Activated naive CD4-positive, alpha-beta T cell treated with anti-CD3 and anti-CD28 coated beads for 36 hours (primary cell): ENCODE results near the gene FLRT2. TPM values are rescaled to one million over a fixed set of nuclear protein-coding genes. Genes with fewer than 3 reads are reported as not detected.

Experiments used
- CTCF ChIA-PET: fragments of 350-600 bp; sonication (Branson Sonifier 250); formaldehyde crosslinking; loops from one replicate; lab custom pipeline; 2021; ENCODE audit warnings: antibody characterized with exemption; lab: Charles Lee
- DNase-seq: peaks from one replicate; pipeline ENCODE4 v3.0.0-alpha.2; 2020
- H3K27ac Mint-ChIP-seq: one replicate; pipeline ENCODE4 v1.8.0; 2021; ENCODE audit warnings: mild to moderate bottlenecking, mixed read lengths
- H3K27me3 Mint-ChIP-seq: one replicate; pipeline ENCODE4 v1.8.0; 2021; ENCODE audit warnings: low read depth, mixed read lengths
- H3K36me3 Mint-ChIP-seq: one replicate; pipeline ENCODE4 v1.8.0; 2021; ENCODE audit warnings: low read depth, mixed read lengths
- H3K4me1 Mint-ChIP-seq: one replicate; pipeline ENCODE4 v1.8.0; 2021; ENCODE audit warnings: low read depth, mixed read lengths
- H3K4me3 Mint-ChIP-seq: one replicate; pipeline ENCODE4 v1.8.0; 2021; ENCODE audit warnings: mild to moderate bottlenecking, moderate library complexity, mixed read lengths
- H3K9me3 Mint-ChIP-seq: one replicate; pipeline ENCODE4 v1.8.0; 2021; ENCODE audit warnings: mixed read lengths
- intact Hi-C: fragments of 100-400 bp; cut with micrococcal nuclease; formaldehyde crosslinking; loops from one replicate; pipeline ENCODE4 v1.15.1; 2023
- total RNA-seq, 2 experiments: library from RNA; stranded (reverse); gene quantifications; one replicate each; pipeline ENCODE4 v1.2.3, GENCODE V29; 2021

Gene FLRT2
- total RNA-seq, 2 experiments from 2014 or later = not detected

- H3K4me3 Mint-ChIP-seq = no peak overlapping the region
- intact Hi-C loops = no loop called here
- no peaks in the 10 kb centered on the region for H3K36me3 Mint-ChIP-seq
- no peak overlapping the region for H3K27ac Mint-ChIP-seq
- CTCF ChIA-PET = no interaction called here
- H3K27me3 Mint-ChIP-seq = peaks cover 4% of the 10 kb centered on the region
- no peaks in the 10 kb centered on the region for H3K9me3 Mint-ChIP-seq
- DNase-seq = no peak
- peaks cover 4% of the 10 kb centered on the region for H3K4me1 Mint-ChIP-seq
Measured at GRCh38 chr14:85590784-85591183, 60.8 kb downstream of the FLRT2 start.

- Mint-ChIP-seq H3K36me3 (no peaks in the 10 kb centered on the region), H3K9me3 (peaks cover 4% of the 10 kb centered on the region), H3K4me3 (no peak overlapping the region), H3K27ac (no peak overlapping the region), H3K27me3 (peaks cover 4% of the 10 kb centered on the region), H3K4me1 (no peaks in the 10 kb centered on the region)
- CTCF ChIA-PET = no interaction called here
- intact Hi-C loops = no loop called here
- DNase-seq = no peak
Measured at GRCh38 chr14:85594217-85594616, 64.3 kb downstream of the FLRT2 start.

DNA sequence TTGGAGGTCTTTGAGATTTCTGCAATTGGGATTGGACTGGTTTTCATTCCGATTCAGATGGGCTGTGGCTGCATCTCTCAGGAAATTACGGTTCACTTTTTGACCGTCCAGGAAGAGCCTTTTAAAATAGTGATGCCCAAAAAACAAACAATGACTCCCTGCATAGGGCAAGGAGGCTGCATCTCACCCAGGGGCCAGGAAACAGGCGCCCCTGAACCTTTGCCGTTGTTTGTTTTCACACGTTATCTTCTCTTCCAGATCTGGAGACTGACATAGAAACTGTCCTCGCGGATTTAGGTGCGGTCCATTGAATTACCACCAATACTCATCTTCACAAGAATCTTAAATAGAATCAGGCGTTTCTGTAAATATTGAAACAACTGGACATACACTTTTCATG lies 66.0 kb downstream of the FLRT2 start:
- no peaks in the 10 kb centered on the region for H3K36me3 Mint-ChIP-seq
- H3K27ac Mint-ChIP-seq = no peak overlapping the region
- H3K9me3 Mint-ChIP-seq = peaks cover 4% of the 10 kb centered on the region
- no peak overlapping the region for H3K4me3 Mint-ChIP-seq
- no peak for DNase-seq
- intact Hi-C loops = no loop called here
- H3K4me1 Mint-ChIP-seq = no peaks in the 10 kb centered on the region
- CTCF ChIA-PET = no interaction called here
- peaks cover 1% of the 10 kb centered on the region for H3K27me3 Mint-ChIP-seq

DNA sequence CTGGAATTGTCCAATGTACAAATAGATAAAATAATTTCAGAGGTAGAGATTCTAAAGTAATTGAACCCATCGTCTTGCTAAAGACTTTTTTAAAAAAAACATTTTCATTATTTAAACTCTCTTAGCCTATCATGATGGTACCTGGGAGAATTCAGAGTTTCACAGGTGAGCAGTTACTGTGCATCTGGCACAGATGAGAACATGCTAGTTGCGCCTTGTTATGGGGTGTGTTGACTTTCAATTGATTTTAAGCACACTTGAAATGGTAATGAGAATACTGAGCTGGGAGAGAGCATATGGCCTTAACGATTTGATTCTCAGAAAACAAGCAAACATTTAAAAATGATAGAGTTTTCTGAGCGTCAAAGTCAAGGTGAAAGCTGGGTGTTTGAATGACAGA lies 66.6 kb downstream of the FLRT2 start:
- Mint-ChIP-seq H3K4me1 (no peaks in the 10 kb centered on the region), H3K27me3 (no peaks in the 10 kb centered on the region), H3K27ac (no peak overlapping the region), H3K4me3 (no peak overlapping the region), H3K9me3 (peaks cover 4% of the 10 kb centered on the region), H3K36me3 (no peaks in the 10 kb centered on the region)
- DNase-seq = no peak
- CTCF ChIA-PET = no interaction called here
- intact Hi-C loops = no loop called here

DNA sequence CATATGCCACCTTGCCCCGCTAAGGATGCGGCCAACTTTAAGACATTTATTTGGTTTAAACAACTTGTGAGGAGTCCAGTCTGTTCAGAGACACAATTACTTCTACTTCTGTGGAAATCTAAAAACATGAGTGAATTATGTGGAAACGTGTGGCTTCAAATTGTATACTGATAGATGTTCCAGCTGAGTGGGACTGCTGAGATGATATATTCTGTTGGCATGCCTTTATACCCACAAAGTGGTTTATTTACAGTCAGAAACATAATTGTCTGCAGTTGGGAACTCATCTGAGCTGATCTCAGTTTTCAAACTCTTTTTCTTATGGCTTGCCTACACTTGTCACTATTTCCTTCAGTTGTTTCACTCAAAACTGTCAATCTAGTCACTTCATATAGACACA lies 67.8 kb downstream of the FLRT2 start:
- intact Hi-C loops = no loop called here
- Mint-ChIP-seq H3K27ac (no peak overlapping the region), H3K4me1 (no peaks in the 10 kb centered on the region), H3K27me3 (no peaks in the 10 kb centered on the region), H3K9me3 (peaks cover 4% of the 10 kb centered on the region), H3K4me3 (no peak overlapping the region), H3K36me3 (no peaks in the 10 kb centered on the region)
- DNase-seq = no peak
- CTCF ChIA-PET = no interaction called here

- Mint-ChIP-seq H3K4me1 (no peaks in the 10 kb centered on the region), H3K4me3 (no peak overlapping the region), H3K27me3 (no peaks in the 10 kb centered on the region), H3K36me3 (no peaks in the 10 kb centered on the region), H3K27ac (no peak overlapping the region), H3K9me3 (peaks cover 4% of the 10 kb centered on the region)
- CTCF ChIA-PET = interaction anchor here (0.6 kb wide), 1 partner anchor 20 kb away, joined by 3 read pairs; no protein-coding TSS in a partner anchor
- no peak for DNase-seq
- intact Hi-C loops = no loop called here
Measured at GRCh38 chr14:85599939-85600338, 70.0 kb downstream of the FLRT2 start.

- Mint-ChIP-seq H3K27ac (no peak overlapping the region), H3K27me3 (no peaks in the 10 kb centered on the region), H3K4me1 (no peaks in the 10 kb centered on the region), H3K9me3 (peaks cover 4% of the 10 kb centered on the region), H3K4me3 (no peak overlapping the region), H3K36me3 (no peaks in the 10 kb centered on the region)
- DNase-seq = no peak
- intact Hi-C loops = no loop called here
- CTCF ChIA-PET = no interaction called here
Measured at GRCh38 chr14:85601246-85601645, 71.3 kb downstream of the FLRT2 start.

GRCh38 chr14:85601690-85602089 lies 71.7 kb downstream of the FLRT2 start:
- no peak overlapping the region for H3K4me3 Mint-ChIP-seq
- peaks cover 3% of the 10 kb centered on the region for H3K9me3 Mint-ChIP-seq
- no peak for DNase-seq
- CTCF ChIA-PET = no interaction called here
- no peaks in the 10 kb centered on the region for H3K4me1 Mint-ChIP-seq
- H3K27me3 Mint-ChIP-seq = no peaks in the 10 kb centered on the region
- no peaks in the 10 kb centered on the region for H3K36me3 Mint-ChIP-seq
- H3K27ac Mint-ChIP-seq = no peak overlapping the region
- intact Hi-C loops = no loop called here

DNA sequence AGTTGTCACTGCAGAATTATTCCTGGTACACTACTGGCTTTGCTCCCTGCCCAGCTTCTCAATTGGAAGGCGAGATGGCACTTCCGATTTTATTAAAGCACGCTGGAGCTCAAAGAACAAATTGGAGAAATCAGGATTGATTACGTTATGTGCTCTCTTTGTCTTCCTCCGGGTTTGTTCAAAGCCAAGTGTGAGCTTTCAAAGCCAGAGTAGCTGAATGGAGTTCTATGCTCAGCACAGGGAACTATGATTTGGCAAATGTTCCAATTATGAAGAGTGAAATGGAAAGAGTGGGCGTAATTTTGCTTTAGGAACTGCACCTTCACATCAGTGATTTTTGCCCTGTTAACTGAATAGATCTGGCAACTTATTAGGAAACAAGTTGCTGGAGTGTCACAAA lies 72.4 kb downstream of the FLRT2 start:
- CTCF ChIA-PET = no interaction called here
- H3K27me3 Mint-ChIP-seq = no peaks in the 10 kb centered on the region
- H3K4me3 Mint-ChIP-seq = no peak overlapping the region
- intact Hi-C loops = no loop called here
- peaks cover 5% of the 10 kb centered on the region for H3K9me3 Mint-ChIP-seq
- no peaks in the 10 kb centered on the region for H3K4me1 Mint-ChIP-seq
- no peak for DNase-seq
- no peaks in the 10 kb centered on the region for H3K36me3 Mint-ChIP-seq
- H3K27ac Mint-ChIP-seq = no peak overlapping the region

DNA sequence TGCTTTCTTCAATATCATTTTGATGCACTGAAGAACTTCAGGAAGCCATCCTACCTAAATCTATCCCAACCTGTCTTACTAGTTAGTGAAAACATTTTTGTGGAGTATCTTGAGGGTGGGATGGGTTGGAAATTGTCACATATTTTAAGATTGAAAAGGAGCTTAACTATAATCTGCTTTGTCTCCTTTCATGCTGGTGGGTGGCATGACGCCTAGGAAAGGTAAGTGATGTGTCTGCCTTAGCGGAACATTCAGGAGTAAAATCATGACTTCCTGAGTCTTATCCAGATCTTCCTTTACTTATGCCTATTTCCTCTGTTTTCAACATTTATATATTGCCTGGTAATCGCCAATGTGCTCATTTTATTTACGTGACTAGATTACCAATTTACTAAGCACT lies 74.1 kb downstream of the FLRT2 start:
- intact Hi-C loops = no loop called here
- H3K4me1 Mint-ChIP-seq = no peaks in the 10 kb centered on the region
- H3K36me3 Mint-ChIP-seq = no peaks in the 10 kb centered on the region
- no peaks in the 10 kb centered on the region for H3K27me3 Mint-ChIP-seq
- no peak overlapping the region for H3K4me3 Mint-ChIP-seq
- peaks cover 2% of the 10 kb centered on the region for H3K9me3 Mint-ChIP-seq
- CTCF ChIA-PET = no interaction called here
- DNase-seq = no peak
- H3K27ac Mint-ChIP-seq = no peak overlapping the region

- intact Hi-C loops = no loop called here
- H3K27ac Mint-ChIP-seq = no peak overlapping the region
- peaks cover 2% of the 10 kb centered on the region for H3K9me3 Mint-ChIP-seq
- CTCF ChIA-PET = no interaction called here
- H3K27me3 Mint-ChIP-seq = no peaks in the 10 kb centered on the region
- H3K4me1 Mint-ChIP-seq = no peaks in the 10 kb centered on the region
- H3K4me3 Mint-ChIP-seq = no peak overlapping the region
- no peak for DNase-seq
- no peaks in the 10 kb centered on the region for H3K36me3 Mint-ChIP-seq
Measured at GRCh38 chr14:85604714-85605113, 74.8 kb downstream of the FLRT2 start.

- DNase-seq = no peak
- no peaks in the 10 kb centered on the region for H3K36me3 Mint-ChIP-seq
- intact Hi-C loops = no loop called here
- H3K9me3 Mint-ChIP-seq = peaks cover 6% of the 10 kb centered on the region
- H3K27ac Mint-ChIP-seq = no peak overlapping the region
- H3K4me3 Mint-ChIP-seq = no peak overlapping the region
- no peaks in the 10 kb centered on the region for H3K4me1 Mint-ChIP-seq
- CTCF ChIA-PET = no interaction called here
- H3K27me3 Mint-ChIP-seq = no peaks in the 10 kb centered on the region
Measured at GRCh38 chr14:85607651-85608081, 77.7 kb downstream of the FLRT2 start.

GRCh38 chr14:85613496-85613895 lies 83.6 kb downstream of the FLRT2 start:
- no peaks in the 10 kb centered on the region for H3K36me3 Mint-ChIP-seq
- no peaks in the 10 kb centered on the region for H3K27me3 Mint-ChIP-seq

More at GRCh38 chr14:85613496-85613895, 83.6 kb downstream of the FLRT2 start:
- Mint-ChIP-seq H3K4me1 (no peaks in the 10 kb centered on the region), H3K4me3 (no peak overlapping the region), H3K9me3 (peaks cover 4% of the 10 kb centered on the region), H3K27ac (no peak overlapping the region)
- DNase-seq = no peak
- intact Hi-C loops = no loop called here
- CTCF ChIA-PET = interaction anchor here (0.5 kb wide), 1 partner anchor 107 kb away, joined by 3 read pairs; no protein-coding TSS in a partner anchor
